Transverse colon (tissue), 4 donors: ENCODE data around the gene CLDN6. TPM values are rescaled to one million over a fixed set of nuclear protein-coding genes. Genes with fewer than 3 reads are reported as not detected.

Experiments used
- DNase-seq: peaks from one replicate; pipeline ENCODE4 v3.0.0-alpha.2; 2019
- H3K27ac ChIP-seq, 4 donors: fragments of 200-600 bp; sonication (generic); 2 replicates each; pipeline ENCODE4 v1.5.1; 2016 to 2018; ENCODE audit warnings: inconsistent platforms in 4 of 4
- H3K27me3 ChIP-seq: fragments of 200-600 bp; sonication (generic); 2 replicates; pipeline ENCODE4 v1.5.1; 2017; ENCODE audit warnings: inconsistent platforms
- H3K36me3 ChIP-seq, 4 donors: fragments of 200-600 bp; sonication (generic); 2 replicates each; pipeline ENCODE4 v1.5.1; 2017 to 2019; ENCODE audit warnings: inconsistent platforms in 4 of 4
- H3K4me1 ChIP-seq, 4 donors: fragments of 200-600 bp; sonication (generic); 2 replicates each; pipeline ENCODE4 v1.5.1; 2017 to 2020; ENCODE audit warnings: inconsistent platforms in 4 of 4
- H3K4me3 ChIP-seq, 4 donors: fragments of 200-600 bp; sonication (generic); 1 replicate in 1 of 4; 2 replicates in 3 of 4; pipeline versions ENCODE4 v1.5.1 to v1.6.1; 2017 to 2019; ENCODE audit warnings: inconsistent platforms in 4 of 4
- H3K9me3 ChIP-seq, 2 donors: fragments of 200-600 bp; sonication (generic); 2 replicates each; pipeline ENCODE4 v1.5.1; 2017 to 2019; ENCODE audit warnings: inconsistent platforms in 2 of 2
- EP300 ChIP-seq: sonication (generic); formaldehyde crosslinking; IDR thresholded peaks from one replicate; pipeline ENCODE4 v1.6.1; 2017; ENCODE audit warnings: antibody characterized with exemption, low read depth
- POLR2A ChIP-seq: fragments of 450-650 bp; IDR thresholded peaks from one replicate; pipeline ENCODE4 v1.6.1; 2016; ENCODE audit warnings: antibody characterized with exemption, mild to moderate bottlenecking, moderate library complexity
- POLR2AphosphoS5 ChIP-seq, 3 donors: sonication (generic); formaldehyde crosslinking; IDR thresholded peaks; one replicate each; pipeline ENCODE4 v1.6.1; 2016; ENCODE audit warnings: antibody characterized with exemption in 3 of 3
- WGBS, 2 donors: methylation state at CpG; one replicate each; pipeline ENCODE4 v1.1.5; 2018; ENCODE audit warnings: low coverage in 1 of 2; 5-methylcytosine and 5-hydroxymethylcytosine counted together
- in situ Hi-C, 4 donors: fragments of 200-750 bp; cut with MboI; loops; one replicate each; pipeline versions ENCODE4 v1.15.0 to v1.15.1; 2017; ENCODE audit warnings: low sequenced_read_pairs in 3 of 4, low pct_ligation_motif_present in 1 of 4, low pct_unique_long_range_greater_than_20kb in 1 of 4
- intact Hi-C: fragments of 100-400 bp; cut with DNase I; formaldehyde crosslinking; loops from one replicate; pipeline ENCODE4 v1.15.1; 2023; ENCODE audit warnings: low total_unique reads
- total RNA-seq, 4 donors: library from RNA; depleted of rRNA; stranded (reverse); fragments of >200 nt; gene quantifications; one replicate each; pipeline ENCODE4 v1.1.0, GENCODE V29; 2016
- TF ChIP-seq, protein P1 (sequence below), 5 experiments: fragments of 200-600 bp in 3 of 5; fragments of 450-650 bp in 2 of 5; sonication (generic) in 3 of 5; IDR thresholded peaks; 1 replicate in 2 of 5; 2 replicates in 3 of 5; pipeline ENCODE4 v1.5.1; 2016 to 2017; ENCODE audit warnings: antibody characterized with exemption in 5 of 5, inconsistent platforms in 3 of 5, mild to moderate bottlenecking in 2 of 5, moderate library complexity in 1 of 5

The CLDN6 gene
- total RNA-seq, 4 donors from 2014 or later = not detected

DNA sequence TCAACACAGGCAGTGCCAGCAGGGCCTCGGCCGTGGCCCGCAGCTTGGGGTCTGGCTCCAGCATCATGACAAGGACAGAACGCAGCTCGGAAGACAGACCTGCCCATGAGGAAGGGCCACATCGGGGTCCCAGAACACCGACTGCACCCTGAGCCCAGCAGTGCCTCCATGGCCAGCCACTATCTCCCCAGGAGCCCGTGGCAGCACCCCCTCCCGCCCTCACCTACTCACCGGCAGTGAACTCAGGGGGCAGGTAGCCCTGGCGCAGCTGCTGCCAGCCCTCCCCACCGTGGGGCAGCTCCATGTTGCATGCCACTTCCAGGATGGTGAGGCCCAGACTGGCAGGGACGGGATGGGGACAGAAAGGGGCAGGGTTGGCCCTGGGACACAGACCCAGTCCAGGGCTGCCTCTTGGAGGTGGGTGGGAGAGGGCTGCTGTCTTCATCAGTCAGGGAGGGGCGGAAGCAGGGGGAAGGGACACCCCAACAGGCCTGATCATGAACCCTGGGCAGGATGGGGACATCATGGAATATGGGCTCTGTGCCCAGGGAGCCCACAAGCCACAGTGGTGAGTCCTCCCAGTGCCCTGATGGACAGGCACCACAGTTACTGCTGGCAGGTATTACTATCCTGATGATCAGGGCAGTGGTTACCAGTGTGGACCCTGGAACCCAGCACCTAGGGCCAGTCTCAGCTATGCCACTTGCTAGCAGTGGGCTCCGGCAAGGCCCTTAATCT, 43.5 kb downstream of the CLDN6 start:
- Histone ChIP-seq H3K27ac (no peak overlapping the region), H3K36me3 (no peaks in the 10 kb centered on the region), H3K9me3 (no peaks in the 10 kb centered on the region), H3K4me3 (no peak overlapping the region), H3K27me3 (peaks cover 5% of the 10 kb centered on the region), H3K4me1 (peaks cover 6 to 25% (median 17%) of the 10 kb centered on the region in 4 donors)
- intact Hi-C loops (no loop called here), in situ Hi-C loops (no loop called here)
- 95% methylated on average over 9 of the region's 15 CpGs; no CpG with 5 or more reads in 1 of the 2 donors for whole genome bisulfite sequencing, 2 donors
- no peak for TF ChIP-seq EP300
- TF ChIP-seq, protein P1, sequence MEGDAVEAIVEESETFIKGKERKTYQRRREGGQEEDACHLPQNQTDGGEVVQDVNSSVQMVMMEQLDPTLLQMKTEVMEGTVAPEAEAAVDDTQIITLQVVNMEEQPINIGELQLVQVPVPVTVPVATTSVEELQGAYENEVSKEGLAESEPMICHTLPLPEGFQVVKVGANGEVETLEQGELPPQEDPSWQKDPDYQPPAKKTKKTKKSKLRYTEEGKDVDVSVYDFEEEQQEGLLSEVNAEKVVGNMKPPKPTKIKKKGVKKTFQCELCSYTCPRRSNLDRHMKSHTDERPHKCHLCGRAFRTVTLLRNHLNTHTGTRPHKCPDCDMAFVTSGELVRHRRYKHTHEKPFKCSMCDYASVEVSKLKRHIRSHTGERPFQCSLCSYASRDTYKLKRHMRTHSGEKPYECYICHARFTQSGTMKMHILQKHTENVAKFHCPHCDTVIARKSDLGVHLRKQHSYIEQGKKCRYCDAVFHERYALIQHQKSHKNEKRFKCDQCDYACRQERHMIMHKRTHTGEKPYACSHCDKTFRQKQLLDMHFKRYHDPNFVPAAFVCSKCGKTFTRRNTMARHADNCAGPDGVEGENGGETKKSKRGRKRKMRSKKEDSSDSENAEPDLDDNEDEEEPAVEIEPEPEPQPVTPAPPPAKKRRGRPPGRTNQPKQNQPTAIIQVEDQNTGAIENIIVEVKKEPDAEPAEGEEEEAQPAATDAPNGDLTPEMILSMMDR (IDR thresholded peaks at IDR 0.05) = no peak
- TF ChIP-seq POLR2A = no peak
- no peak for TF ChIP-seq POLR2AphosphoS5 (IDR thresholded peaks at IDR 0.05)
- no peak for DNase-seq

DNA sequence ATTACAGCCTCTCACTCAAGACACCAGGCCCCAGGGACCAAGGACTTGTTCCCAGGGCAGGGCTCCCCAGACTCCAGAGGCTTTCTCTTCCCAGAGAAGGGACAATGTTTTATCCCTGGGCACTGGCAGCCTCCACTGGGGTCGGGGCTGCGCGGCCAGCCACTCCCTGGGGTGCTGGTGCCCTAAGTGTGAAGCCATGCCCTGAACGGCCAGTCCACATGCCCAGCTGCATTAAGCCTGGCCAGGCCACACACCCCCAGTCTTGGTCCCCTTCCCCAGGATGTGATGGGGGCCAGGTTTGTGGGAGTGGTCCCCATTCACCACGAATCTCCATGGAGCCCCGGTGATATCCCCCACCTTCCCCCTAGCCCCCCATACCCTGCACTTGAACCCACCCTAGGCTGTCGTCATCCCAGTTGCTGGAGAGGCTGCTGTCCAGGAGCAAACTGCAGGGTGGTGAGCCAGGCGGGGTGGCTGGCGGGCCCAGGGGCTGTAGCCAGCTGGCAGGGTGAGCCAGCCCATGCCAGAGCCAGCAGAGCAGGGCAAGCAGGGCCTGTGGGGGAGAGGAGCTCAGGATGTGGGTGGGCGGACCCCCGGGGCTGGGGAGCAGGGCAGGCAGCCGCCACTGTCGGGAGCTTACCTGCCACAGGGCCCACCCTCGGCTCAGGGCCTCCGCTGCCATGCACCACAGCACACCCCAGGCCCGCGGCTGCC, 44.2 kb downstream of the CLDN6 start:
- Histone ChIP-seq H3K36me3 (no peaks in the 10 kb centered on the region), H3K4me3 (no peak overlapping the region), H3K9me3 (no peaks in the 10 kb centered on the region), H3K4me1 (peaks cover 6 to 22% (median 17%) of the 10 kb centered on the region in 4 donors), H3K27me3 (peaks cover under 1% of the 10 kb centered on the region), H3K27ac (no peak overlapping the region)
- 71% methylated on average over 9 of the region's 17 CpGs; no CpG with 5 or more reads in 1 of the 2 donors for WGBS, 2 donors
- intact Hi-C loops (no loop called here), in situ Hi-C loops (no loop called here)
- TF ChIP-seq, protein P1 (IDR thresholded peaks at IDR 0.05) = no peak
- TF ChIP-seq POLR2AphosphoS5 (IDR thresholded peaks at IDR 0.05) (no peak), EP300 (no peak), POLR2A (no peak)
- no peak for DNase-seq

DNA sequence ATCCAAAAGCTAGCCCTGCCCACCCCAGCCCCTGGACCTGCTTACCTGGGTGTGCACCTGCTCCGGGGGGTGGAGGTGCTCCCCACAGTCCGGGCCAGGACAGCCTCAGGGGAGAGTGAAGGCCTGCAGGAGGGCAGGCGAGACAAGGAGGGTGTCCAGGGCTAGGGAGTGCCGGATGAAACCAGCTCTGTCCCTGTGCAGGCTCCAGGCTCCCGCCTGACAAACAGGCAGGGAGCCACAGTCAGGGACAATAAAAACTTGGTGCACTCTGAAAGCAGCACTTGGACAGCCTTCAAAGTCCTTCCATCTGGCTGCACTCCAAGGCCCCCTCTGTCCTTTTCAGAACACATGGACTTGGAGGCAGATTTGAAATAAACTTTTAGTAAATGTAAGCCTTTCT, 44.9 kb downstream of the CLDN6 start:
- intact Hi-C loops = no loop called here

More for the DNA sequence above, 44.9 kb downstream of the CLDN6 start:
- Histone ChIP-seq H3K36me3 (no peaks in the 10 kb centered on the region), H3K27ac (no peak overlapping the region), H3K4me3 (no peak overlapping the region), H3K9me3 (no peaks in the 10 kb centered on the region), H3K27me3 (peaks cover 7% of the 10 kb centered on the region), H3K4me1 (peaks cover 12 to 28% (median 23%) of the 10 kb centered on the region in 4 donors)
- TF ChIP-seq, protein P1 (IDR thresholded peaks at IDR 0.05) = no peak
- TF ChIP-seq POLR2A (no peak), EP300 (no peak), POLR2AphosphoS5 (IDR thresholded peaks at IDR 0.05) (no peak)
- in situ Hi-C loops = no loop called here
- no peak for DNase-seq
- WGBS, 2 donors = 55% methylated on average over 5 of the region's 5 CpGs; no CpG with 5 or more reads in 1 of the 2 donors
